Esophagus muscularis mucosa (tissue), 4 donors: Measurements from ENCODE around the gene RHEBL1. TPM values are rescaled to one million over a fixed set of nuclear protein-coding genes. Genes with fewer than 3 reads are reported as not detected.

Experiments
- DNase-seq: peaks from one replicate; pipeline ENCODE4 v3.0.0-alpha.2; 2017; ENCODE audit errors: extremely low spot score
- H3K27ac ChIP-seq, 4 donors: fragments of 200-600 bp; sonication (generic); replicated peaks in 1 of 4; 1 replicate in 3 of 4; 2 replicates in 1 of 4; pipeline ENCODE4 v1.5.1; 2016 to 2019; ENCODE audit warnings: mild to moderate bottlenecking in 1 of 4
- H3K27me3 ChIP-seq, 4 donors: fragments of 200-600 bp; sonication (generic); one replicate each; pipeline versions ENCODE4 v1.5.1 to v1.6.0; 2016 to 2019
- H3K36me3 ChIP-seq, 4 donors: fragments of 200-600 bp; sonication (generic); one replicate each; pipeline ENCODE4 v1.5.1; 2016 to 2019
- H3K4me1 ChIP-seq, 4 donors: fragments of 200-600 bp; sonication (generic); one replicate each; pipeline ENCODE4 v1.5.1; 2016 to 2019
- H3K4me3 ChIP-seq, 4 donors: fragments of 200-600 bp; sonication (generic); 1 replicate in 2 of 4; 2 replicates in 2 of 4; pipeline ENCODE4 v1.5.1; 2016 to 2019; ENCODE audit warnings: mild to moderate bottlenecking in 4 of 4, moderate library complexity in 1 of 4
- H3K9me3 ChIP-seq, 4 donors: fragments of 200-600 bp; sonication (generic); 1 replicate in 3 of 4; 2 replicates in 1 of 4; pipeline ENCODE4 v1.5.1; 2016 to 2019
- EP300 ChIP-seq: sonication (generic); formaldehyde crosslinking; IDR thresholded peaks from one replicate; pipeline ENCODE4 v1.6.1; 2017; ENCODE audit warnings: antibody characterized with exemption
- POLR2A ChIP-seq: fragments of 450-650 bp; IDR thresholded peaks from one replicate; pipeline ENCODE4 v1.6.1; 2017; ENCODE audit warnings: antibody characterized with exemption, moderate library complexity, mild to moderate bottlenecking, low read depth
- POLR2AphosphoS5 ChIP-seq, 2 donors: sonication (generic); formaldehyde crosslinking; IDR thresholded peaks; one replicate each; pipeline ENCODE4 v1.6.1; 2017; ENCODE audit warnings: antibody characterized with exemption in 2 of 2
- WGBS: methylation state at CpG from one replicate; pipeline ENCODE4 v1.1.5; 2018; 5-methylcytosine and 5-hydroxymethylcytosine counted together
- intact Hi-C: fragments of 100-400 bp; cut with DNase I; formaldehyde crosslinking; loops from one replicate; pipeline ENCODE4 v1.15.1; 2023
- total RNA-seq, 4 donors: library from RNA; depleted of rRNA; stranded (reverse); fragments of >200 nt; gene quantifications; one replicate each; pipeline versions ENCODE4 v1.1.0 to v1.2.1, GENCODE V29; 2016
- TF ChIP-seq, protein P1 (sequence below), 3 experiments: fragments of 200-600 bp in 2 of 3; fragments of 450-650 bp in 1 of 3; sonication (generic) in 2 of 3; IDR thresholded peaks; one replicate each; pipeline ENCODE4 v1.5.1; 2017 to 2019; ENCODE audit warnings: antibody characterized with exemption in 3 of 3, mild to moderate bottlenecking in 2 of 3, moderate library complexity in 1 of 3

The RHEBL1 gene
- total RNA-seq, 4 donors from 2014 or later = 0.40 to 0.97 TPM; not detected in 2

DNA sequence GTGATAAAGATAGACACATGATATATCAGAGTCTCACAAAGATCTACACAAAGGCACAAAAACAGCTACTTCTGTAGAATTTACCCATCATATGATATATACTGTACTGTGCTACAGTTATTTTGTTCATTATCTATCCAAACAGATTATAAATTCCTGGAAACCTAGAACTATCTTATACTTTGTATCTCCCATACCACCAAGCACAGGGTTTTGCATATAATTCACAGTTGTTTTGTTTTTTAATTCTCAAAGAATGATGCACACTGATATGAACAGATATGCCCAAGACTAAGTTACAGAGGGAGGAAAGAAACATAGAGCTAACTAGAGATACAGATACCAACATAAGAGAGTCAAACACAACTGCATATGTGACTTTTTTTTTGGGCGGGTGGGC is 54.6 kb downstream of the RHEBL1 start:
- H3K4me3 ChIP-seq = no peak overlapping the region
- intact Hi-C loops = no loop called here
- 100% methylated on average over 1 of the region's 1 CpG for WGBS
- no peak for DNase-seq
- H3K27me3 ChIP-seq = peaks cover 0 to 11% (median 0%) of the 10 kb centered on the region in 4 donors
- peaks cover 21 to 30% (median 27%) of the 10 kb centered on the region in 4 donors for H3K36me3 ChIP-seq
- H3K4me1 ChIP-seq = peaks cover 19 to 36% (median 24%) of the 10 kb centered on the region in 4 donors
- no peak for TF ChIP-seq POLR2A
- TF ChIP-seq, protein P1, sequence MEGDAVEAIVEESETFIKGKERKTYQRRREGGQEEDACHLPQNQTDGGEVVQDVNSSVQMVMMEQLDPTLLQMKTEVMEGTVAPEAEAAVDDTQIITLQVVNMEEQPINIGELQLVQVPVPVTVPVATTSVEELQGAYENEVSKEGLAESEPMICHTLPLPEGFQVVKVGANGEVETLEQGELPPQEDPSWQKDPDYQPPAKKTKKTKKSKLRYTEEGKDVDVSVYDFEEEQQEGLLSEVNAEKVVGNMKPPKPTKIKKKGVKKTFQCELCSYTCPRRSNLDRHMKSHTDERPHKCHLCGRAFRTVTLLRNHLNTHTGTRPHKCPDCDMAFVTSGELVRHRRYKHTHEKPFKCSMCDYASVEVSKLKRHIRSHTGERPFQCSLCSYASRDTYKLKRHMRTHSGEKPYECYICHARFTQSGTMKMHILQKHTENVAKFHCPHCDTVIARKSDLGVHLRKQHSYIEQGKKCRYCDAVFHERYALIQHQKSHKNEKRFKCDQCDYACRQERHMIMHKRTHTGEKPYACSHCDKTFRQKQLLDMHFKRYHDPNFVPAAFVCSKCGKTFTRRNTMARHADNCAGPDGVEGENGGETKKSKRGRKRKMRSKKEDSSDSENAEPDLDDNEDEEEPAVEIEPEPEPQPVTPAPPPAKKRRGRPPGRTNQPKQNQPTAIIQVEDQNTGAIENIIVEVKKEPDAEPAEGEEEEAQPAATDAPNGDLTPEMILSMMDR (IDR thresholded peaks at IDR 0.05) = no peak
- TF ChIP-seq EP300 = no peak
- TF ChIP-seq POLR2AphosphoS5 (IDR thresholded peaks at IDR 0.05) = no peak
- no peaks in the 10 kb centered on the region for H3K9me3 ChIP-seq
- no peak overlapping the region for H3K27ac ChIP-seq

Other genes with a start within 250 kb of the RHEBL1 start
- gene DDX23, start 217.8 kb downstream of the RHEBL1 start, total RNA-seq = 10 to 100 TPM; 51.1 to 88.3 (median 74.1) TPM
- 1 to 10 TPM in 1 of 4 donors, under 1 TPM in 2, not detected in 1; 0.29 to 6.5 (median 0.32) TPM for gene RND1, start 204.1 kb downstream of the RHEBL1 start, total RNA-seq
- gene FKBP11, start 144.5 kb downstream of the RHEBL1 start, total RNA-seq = 1 to 10 TPM; 4.9 to 8.1 (median 7.8) TPM
- gene ARF3, start 112.5 kb downstream of the RHEBL1 start, total RNA-seq = 10 to 100 TPM; 42.8 to 71.9 (median 65.1) TPM
- gene WNT10B, start 98.2 kb downstream of the RHEBL1 start, total RNA-seq = 1 to 10 TPM in 2 of 4 donors, under 1 TPM in 2; 0.92 to 1.8 (median 1.1) TPM
- not detected for gene WNT1, start 91.7 kb downstream of the RHEBL1 start, total RNA-seq
- gene DDN, start 70.6 kb downstream of the RHEBL1 start, total RNA-seq = under 1 TPM in 1 of 4 donors, not detected in 3; 0.11 TPM
- gene PRKAG1, start 51.2 kb downstream of the RHEBL1 start, total RNA-seq = 10 to 100 TPM; 52.0 to 70.6 (median 64.3) TPM
- 10 to 100 TPM; 47.2 to 85.2 (median 76.2) TPM for gene KMT2D, start 9.2 kb downstream of the RHEBL1 start, total RNA-seq
- 1 to 10 TPM in 3 of 4 donors, under 1 TPM in 1; 0.66 to 3.0 (median 1.9) TPM for gene DHH, start 24.8 kb upstream of the RHEBL1 start, total RNA-seq
- gene LMBR1L, start 40.9 kb upstream of the RHEBL1 start, total RNA-seq = 10 to 100 TPM; 24.7 to 54.0 (median 34.3) TPM
- gene TUBA1B, start 61.4 kb upstream of the RHEBL1 start, total RNA-seq = 1,000 to 10,000 TPM in 1 of 4 donors, 100 to 1,000 TPM in 3; 739 to 1,057 (median 846) TPM
- gene TUBA1A, start 119.1 kb upstream of the RHEBL1 start, total RNA-seq = 1,000 to 10,000 TPM in 2 of 4 donors, 100 to 1,000 TPM in 2; 534 to 1,110 (median 887) TPM
- gene TUBA1C, start 195.1 kb upstream of the RHEBL1 start, total RNA-seq = 100 to 1,000 TPM; 129 to 190 (median 167) TPM
- 10 to 100 TPM in 3 of 4 donors, 1 to 10 TPM in 1; 9.9 to 24.5 (median 10.4) TPM for gene PRPH, start 225.2 kb upstream of the RHEBL1 start, total RNA-seq